HUES64 (cell line): ENCODE results near the gene P2RX6.

Experiments
- H3K27ac ChIP-seq: 2 replicates; pipeline ENCODE4 v1.7.0; 2013; ENCODE audit warnings: low read depth, low read length, inconsistent platforms
- H3K27me3 ChIP-seq: 2 replicates; pipeline ENCODE4 v1.6.1; 2013; ENCODE audit warnings: mild to moderate bottlenecking, low read length; ENCODE audit not compliant: insufficient read depth
- H3K36me3 ChIP-seq: 2 replicates; pipeline ENCODE4 v1.6.1; 2013; ENCODE audit warnings: mild to moderate bottlenecking, low read length; ENCODE audit not compliant: insufficient read depth
- H3K4me1 ChIP-seq: 2 replicates; pipeline ENCODE4 v1.6.1; 2013; ENCODE audit warnings: mild to moderate bottlenecking, low read length, moderate library complexity; ENCODE audit not compliant: insufficient read depth
- H3K4me3 ChIP-seq: 2 replicates; pipeline ENCODE4 v1.5.1; 2013; ENCODE audit warnings: mild to moderate bottlenecking, low read length, moderate library complexity
- H3K9ac ChIP-seq: 2 replicates; pipeline ENCODE4 v1.6.1; 2013; ENCODE audit warnings: mild to moderate bottlenecking, low read depth, low read length
- H3K9me3 ChIP-seq: 2 replicates; pipeline ENCODE4 v1.6.1; 2013; ENCODE audit warnings: low read depth, low read length; ENCODE audit not compliant: insufficient read depth
- WGBS: fragments of 150-250, 120-280 bp; methylation state at CpG from one replicate; pipeline ENCODE4 v1.1.7; 2013; ENCODE audit warnings: missing lambda C conversion rate; 5-methylcytosine and 5-hydroxymethylcytosine counted together

P2RX6 gene

DNA sequence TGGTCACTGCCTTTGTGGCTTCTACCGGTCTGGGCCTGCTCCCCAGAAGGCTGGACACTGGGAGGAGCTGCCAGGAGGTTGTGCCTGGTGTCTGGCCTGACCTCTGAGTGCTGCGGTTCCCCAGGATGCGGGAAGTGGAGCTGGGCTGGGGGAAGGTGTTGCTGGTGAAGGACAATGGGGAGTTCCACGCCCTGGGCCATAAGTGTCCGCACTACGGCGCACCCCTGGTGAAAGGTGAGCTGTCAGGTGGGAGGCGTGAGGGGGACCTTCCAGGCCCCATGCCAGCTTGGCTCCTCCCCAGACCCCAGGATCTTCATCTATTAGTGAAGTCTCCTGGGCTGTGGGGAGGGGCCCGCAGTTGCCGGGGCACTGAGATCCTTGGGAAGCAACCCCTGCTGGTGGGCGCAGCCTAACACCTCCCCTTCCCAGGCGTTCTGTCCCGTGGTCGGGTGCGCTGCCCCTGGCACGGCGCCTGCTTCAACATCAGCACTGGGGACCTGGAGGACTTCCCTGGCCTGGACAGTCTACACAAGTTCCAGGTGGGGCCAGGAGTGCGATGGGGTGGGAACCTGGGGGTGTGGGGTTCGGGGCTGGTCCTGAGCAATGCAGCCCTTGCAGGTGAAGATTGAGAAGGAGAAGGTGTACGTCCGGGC lies 41.2 kb upstream of the P2RX6 start:
- Histone ChIP-seq H3K4me3 (no peak overlapping the region), H3K27me3 (peaks cover 13% of the 10 kb centered on the region), H3K9me3 (peaks cover 6% of the 10 kb centered on the region), H3K4me1 (no peaks in the 10 kb centered on the region), H3K9ac (no peak overlapping the region), H3K27ac (no peak overlapping the region), H3K36me3 (no peaks in the 10 kb centered on the region)
- WGBS: 87% methylated on average over 21 of the region's 21 CpGs

DNA sequence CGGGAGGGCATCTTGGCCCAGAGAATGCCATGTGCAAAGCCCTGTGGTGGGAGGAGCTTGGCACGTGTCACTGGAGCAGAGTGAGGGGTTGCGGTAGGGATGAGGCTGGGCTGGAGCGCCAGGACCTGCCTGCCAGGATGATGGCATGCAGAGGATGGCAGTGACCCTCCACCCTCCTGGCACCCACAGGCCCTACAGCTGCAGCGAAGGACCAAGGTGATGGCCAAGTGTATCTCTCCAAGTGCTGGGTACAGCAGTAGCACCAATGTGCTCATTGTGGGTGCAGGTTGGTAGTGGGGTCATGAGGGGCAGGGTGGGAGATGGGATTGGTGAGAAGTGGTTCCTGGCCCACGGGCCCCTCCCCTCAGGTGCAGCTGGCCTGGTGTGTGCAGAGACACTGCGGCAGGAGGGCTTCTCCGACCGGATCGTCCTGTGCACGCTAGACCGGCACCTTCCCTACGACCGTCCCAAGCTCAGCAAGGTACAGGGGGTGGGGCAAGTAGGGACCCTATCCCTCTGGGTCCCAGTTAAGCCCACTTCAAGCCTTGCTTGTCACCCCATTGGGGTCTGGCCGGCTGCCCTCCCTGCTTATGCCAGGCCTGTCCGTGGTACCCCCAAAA lies 40.5 kb upstream of the P2RX6 start:
- Histone ChIP-seq H3K9ac (no peak overlapping the region), H3K27me3 (peaks cover 8% of the 10 kb centered on the region), H3K27ac (no peak overlapping the region), H3K9me3 (peaks cover 9% of the 10 kb centered on the region), H3K4me3 (no peak overlapping the region), H3K4me1 (peaks cover under 1% of the 10 kb centered on the region; the same call in 1 of the 2 replicates), H3K36me3 (no peaks in the 10 kb centered on the region)
- 88% methylated on average over 16 of the region's 16 CpGs for WGBS

DNA sequence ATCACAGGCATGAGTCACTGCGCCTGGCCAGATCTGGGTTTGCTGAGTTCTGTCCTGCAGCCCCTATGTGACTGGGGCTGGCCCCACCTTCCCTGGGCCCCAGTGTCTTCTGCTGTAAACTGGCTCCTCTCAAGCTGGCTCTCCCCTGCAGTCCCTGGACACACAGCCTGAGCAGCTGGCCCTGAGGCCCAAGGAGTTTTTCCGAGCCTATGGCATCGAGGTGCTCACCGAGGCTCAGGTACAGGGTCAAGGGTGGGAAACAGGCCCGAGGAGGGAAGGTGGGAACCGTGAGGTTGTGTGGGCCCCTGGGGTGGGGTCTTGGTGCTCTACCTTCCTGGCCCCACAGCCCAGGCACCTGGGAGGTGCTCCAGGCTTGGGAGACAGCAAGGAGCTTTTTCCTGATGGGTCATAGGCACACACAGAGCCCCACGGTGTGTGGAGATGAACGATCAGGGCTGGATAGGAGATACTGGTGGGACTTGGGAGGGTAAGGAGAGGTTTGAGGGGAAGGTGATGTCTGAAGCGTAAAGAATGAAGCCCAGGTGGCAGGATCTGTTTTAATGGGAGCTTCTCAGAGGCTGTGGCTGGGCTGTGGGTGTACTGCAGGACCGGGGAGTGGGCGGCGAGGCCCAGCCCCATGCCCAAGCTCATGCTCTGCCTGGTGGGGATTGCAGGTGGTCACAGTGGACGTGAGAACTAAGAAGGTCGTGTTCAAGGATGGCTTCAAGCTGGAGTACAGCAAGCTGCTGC lies 39.2 kb upstream of the P2RX6 start:
- no peak overlapping the region for H3K4me3 ChIP-seq
- H3K9ac ChIP-seq: no peak overlapping the region
- peaks cover 9% of the 10 kb centered on the region for H3K9me3 ChIP-seq
- H3K4me1 ChIP-seq: peaks cover 9% of the 10 kb centered on the region; the same call in 1 of the 2 replicates
- 90% methylated on average over 14 of the region's 14 CpGs for whole genome bisulfite sequencing
- peaks cover 11% of the 10 kb centered on the region for H3K27me3 ChIP-seq
- no peak overlapping the region for H3K27ac ChIP-seq
- no peaks in the 10 kb centered on the region for H3K36me3 ChIP-seq

DNA sequence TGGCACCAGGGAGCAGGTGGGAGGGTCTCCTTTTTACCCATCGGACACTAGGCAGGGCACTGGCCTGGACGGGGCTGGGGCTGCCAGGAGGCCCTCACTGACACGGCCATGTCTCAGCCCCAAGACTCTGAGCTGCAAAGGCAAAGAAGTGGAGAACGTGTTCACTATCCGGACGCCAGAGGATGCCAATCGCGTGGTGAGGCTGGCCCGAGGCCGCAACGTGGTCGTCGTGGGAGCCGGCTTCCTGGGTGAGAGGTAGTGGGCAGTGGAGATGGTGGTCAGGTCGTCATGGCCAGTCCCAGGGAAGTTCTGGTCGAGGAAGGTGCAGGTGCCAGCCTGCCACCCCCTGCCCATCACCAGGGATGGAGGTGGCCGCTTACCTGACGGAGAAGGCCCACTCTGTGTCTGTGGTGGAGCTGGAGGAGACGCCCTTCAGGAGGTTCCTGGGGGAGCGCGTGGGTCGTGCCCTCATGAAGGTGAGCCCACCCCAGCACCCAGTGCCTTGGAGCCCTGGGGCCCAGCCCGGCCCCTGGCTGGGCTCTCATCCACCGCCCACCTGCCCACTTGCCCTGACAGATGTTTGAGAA lies 38.6 kb upstream of the P2RX6 start:
- Histone ChIP-seq H3K4me1 (peaks cover 12% of the 10 kb centered on the region), H3K9me3 (peaks cover 9% of the 10 kb centered on the region), H3K27me3 (peaks cover 11% of the 10 kb centered on the region), H3K27ac (no peak overlapping the region), H3K9ac (no peak overlapping the region), H3K36me3 (no peaks in the 10 kb centered on the region), H3K4me3 (no peak overlapping the region)
- 92% methylated on average over 24 of the region's 24 CpGs for WGBS

DNA sequence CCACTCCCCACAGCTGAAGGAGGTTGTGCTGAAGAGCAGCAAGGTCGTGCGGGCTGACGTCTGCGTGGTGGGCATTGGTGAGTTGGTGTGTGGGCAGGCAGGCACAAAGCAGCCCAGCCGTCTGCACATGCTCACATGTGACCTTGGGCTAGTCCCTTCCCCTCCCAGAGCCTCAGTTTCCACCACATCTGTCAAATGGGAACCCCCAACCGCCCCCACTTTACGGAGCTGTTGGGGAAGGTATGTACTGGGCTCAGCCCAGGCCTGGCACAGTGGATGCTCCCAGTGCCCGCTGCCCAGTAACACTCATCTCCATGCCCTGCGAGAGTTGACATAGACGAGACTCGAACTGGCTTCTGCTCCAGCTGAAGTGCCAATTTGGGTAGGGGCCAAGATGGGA lies 37.9 kb upstream of the P2RX6 start:
- H3K4me3 ChIP-seq: no peak overlapping the region
- no peaks in the 10 kb centered on the region for H3K36me3 ChIP-seq
- H3K9ac ChIP-seq: no peak overlapping the region
- 90% methylated on average over 7 of the region's 11 CpGs for WGBS
- peaks cover 11% of the 10 kb centered on the region for H3K27me3 ChIP-seq
- peaks cover 9% of the 10 kb centered on the region for H3K9me3 ChIP-seq
- no peak overlapping the region for H3K27ac ChIP-seq
- peaks cover 14% of the 10 kb centered on the region for H3K4me1 ChIP-seq

DNA sequence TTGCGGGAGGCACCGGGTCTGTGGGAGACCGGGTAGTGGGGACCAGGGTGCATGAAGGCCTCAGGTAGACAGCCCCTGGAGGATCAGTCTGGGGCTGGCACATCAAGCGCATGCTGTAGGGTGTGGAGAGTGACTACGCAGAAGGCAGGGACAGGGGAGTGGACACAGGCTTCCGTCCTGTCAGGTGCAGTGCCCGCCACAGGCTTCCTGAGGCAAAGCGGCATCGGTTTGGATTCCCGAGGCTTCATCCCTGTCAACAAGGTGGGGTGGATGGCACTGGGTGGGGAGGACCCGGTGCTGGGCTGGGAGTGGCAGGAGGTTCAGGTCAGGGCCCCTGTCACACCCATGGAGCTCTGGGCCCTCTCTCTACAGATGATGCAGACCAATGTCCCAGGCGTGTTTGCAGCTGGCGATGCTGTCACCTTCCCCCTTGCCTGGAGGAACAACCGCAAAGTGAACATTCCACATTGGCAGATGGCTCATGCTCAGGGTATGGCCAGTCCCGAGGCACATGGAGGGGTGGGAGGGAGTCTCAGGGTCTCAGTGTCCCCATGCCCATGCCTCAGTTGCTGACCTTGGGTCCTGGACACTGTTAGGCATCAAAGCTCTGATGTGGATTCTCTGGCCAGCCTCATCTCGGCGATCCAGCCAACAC lies 37.3 kb upstream of the P2RX6 start:
- Histone ChIP-seq H3K27me3 (peaks cover 14% of the 10 kb centered on the region), H3K4me1 (peaks cover 14% of the 10 kb centered on the region), H3K4me3 (no peak overlapping the region), H3K36me3 (no peaks in the 10 kb centered on the region), H3K27ac (no peak overlapping the region), H3K9me3 (peaks cover 9% of the 10 kb centered on the region), H3K9ac (no peak overlapping the region)
- 90% methylated on average over 17 of the region's 17 CpGs for WGBS

DNA sequence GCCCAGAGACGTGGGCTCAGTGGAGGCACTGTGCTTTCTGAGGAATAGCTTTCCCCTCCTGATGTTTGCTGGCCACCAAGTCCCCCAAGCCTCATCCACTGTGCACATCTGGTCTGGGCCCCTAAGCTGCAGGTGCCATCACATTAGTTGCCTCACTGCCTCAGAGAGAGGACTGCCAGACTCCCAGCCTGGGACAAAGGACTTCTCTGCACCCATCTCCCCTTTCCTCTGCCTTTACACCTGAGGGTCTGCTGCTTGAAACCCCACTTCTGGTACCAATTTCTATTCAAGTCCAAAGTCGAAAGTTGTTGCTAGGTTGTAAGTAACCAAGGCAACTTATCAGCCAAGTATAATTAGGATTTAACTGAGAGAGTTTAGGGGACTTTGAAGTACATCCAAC lies 36.5 kb upstream of the P2RX6 start:
- no peak overlapping the region for H3K9ac ChIP-seq
- no peak overlapping the region for H3K4me3 ChIP-seq
- peaks cover 9% of the 10 kb centered on the region for H3K9me3 ChIP-seq
- H3K36me3 ChIP-seq: no peaks in the 10 kb centered on the region
- H3K27ac ChIP-seq: no peak overlapping the region
- H3K27me3 ChIP-seq: peaks cover 17% of the 10 kb centered on the region
- H3K4me1 ChIP-seq: peaks cover 14% of the 10 kb centered on the region
- WGBS: 90% methylated on average over 2 of the region's 2 CpGs

DNA sequence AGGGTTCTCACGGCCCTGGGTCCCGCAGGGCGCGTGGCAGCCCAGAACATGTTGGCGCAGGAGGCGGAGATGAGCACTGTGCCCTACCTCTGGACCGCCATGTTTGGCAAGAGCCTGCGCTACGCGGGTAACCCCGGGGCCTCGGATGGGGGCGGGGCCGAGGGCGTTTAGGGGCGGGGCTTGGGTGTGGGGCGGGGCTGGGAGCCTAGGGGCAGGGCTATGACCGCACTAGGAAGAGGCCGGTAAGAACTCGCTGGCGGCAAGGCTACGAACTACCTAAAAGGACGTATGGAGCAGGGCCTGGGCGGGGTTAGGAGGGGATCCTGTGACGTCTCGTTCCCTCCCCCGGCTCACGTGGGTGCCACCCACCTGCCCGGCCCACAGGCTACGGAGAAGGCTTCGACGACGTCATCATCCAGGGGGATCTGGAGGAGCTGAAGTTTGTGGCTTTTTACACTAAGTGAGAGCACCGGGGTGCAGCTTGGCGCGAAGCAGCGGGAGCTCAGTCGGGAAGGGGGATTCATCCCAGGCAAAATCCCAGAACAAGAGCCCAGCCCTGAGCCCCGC lies 35.6 kb upstream of the P2RX6 start:
- peaks cover 14% of the 10 kb centered on the region for H3K4me1 ChIP-seq
- H3K27me3 ChIP-seq: peaks cover 17% of the 10 kb centered on the region
- 16% methylated on average over 39 of the region's 39 CpGs for WGBS
- peak overlapping the region; percentile 46; the same call in 1 of the 2 replicates for H3K27ac ChIP-seq
- H3K4me3 ChIP-seq: peak overlapping the region; percentile 52
- H3K36me3 ChIP-seq: peaks cover 5% of the 10 kb centered on the region; the same call in 1 of the 2 replicates
- H3K9me3 ChIP-seq: peaks cover 9% of the 10 kb centered on the region
- peak overlapping the region; percentile 45 for H3K9ac ChIP-seq

DNA sequence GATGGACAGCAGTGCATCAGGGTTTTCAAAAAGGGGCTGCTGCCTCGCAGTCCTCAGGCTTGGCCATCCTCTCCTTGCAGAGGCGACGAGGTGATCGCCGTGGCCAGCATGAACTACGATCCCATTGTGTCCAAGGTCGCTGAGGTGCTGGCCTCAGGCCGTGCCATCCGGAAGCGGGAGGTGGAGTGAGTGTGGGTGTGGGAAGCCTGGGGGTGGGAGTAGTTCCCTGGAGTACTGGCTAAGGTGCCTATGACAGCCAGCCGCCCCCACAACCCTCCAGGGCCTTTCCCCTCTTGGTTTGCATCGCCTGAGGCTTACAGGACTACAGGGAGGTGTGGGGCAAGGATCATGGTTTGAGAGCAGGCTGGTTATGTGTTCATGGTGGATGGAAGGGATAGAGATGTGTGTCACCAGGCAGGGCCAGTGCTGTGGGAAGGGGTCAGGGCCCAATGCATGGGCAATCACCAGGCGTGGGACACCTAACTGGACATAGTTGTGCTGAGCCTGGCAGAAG lies 35.0 kb upstream of the P2RX6 start:
- 59% methylated on average over 13 of the region's 13 CpGs for WGBS
- Histone ChIP-seq H3K9ac (peak overlapping the region; percentile 17; the same call in 1 of the 2 replicates), H3K4me3 (peak overlapping the region; percentile 52), H3K27me3 (peaks cover 17% of the 10 kb centered on the region), H3K4me1 (peaks cover 14% of the 10 kb centered on the region), H3K27ac (no peak overlapping the region; the same call in 1 of the 2 replicates), H3K36me3 (peaks cover 5% of the 10 kb centered on the region; the same call in 1 of the 2 replicates), H3K9me3 (peaks cover 9% of the 10 kb centered on the region)

DNA sequence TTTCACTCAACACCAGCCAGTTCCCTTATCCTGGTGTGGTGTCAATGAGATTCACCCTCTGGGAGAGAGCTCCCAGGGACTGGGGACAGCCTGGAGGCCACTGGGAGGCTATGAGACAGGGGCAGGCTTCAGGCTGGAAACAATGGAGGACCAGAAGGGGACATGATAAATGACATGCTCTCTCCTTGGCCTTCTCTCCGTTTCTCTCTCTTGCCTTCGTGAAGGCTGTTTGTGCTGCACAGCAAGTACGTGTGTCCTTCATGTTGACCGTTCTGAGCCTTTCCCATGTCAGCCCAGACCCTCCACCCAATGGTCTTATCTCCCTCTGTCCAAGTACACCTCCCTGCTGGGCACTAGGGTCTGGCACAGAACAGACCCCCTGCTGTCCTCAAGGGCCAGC lies 34.4 kb upstream of the P2RX6 start:
- Histone ChIP-seq H3K4me1 (peaks cover 14% of the 10 kb centered on the region), H3K27ac (no peak overlapping the region), H3K4me3 (no peak overlapping the region), H3K9ac (no peak overlapping the region), H3K27me3 (peaks cover 17% of the 10 kb centered on the region), H3K36me3 (peaks cover 9% of the 10 kb centered on the region; the same call in 1 of the 2 replicates), H3K9me3 (peaks cover 9% of the 10 kb centered on the region)
- WGBS: 93% methylated on average over 4 of the region's 4 CpGs
